A549 (cell line): ENCODE results near the gene MRPS22. TPM values are rescaled to one million over a fixed set of nuclear protein-coding genes. Genes with fewer than 3 reads are reported as not detected.

Source experiments
- ATAC-seq, 2 experiments: fragments of 200-7000 bp in 1 of 2; fragments of >200 bp in 1 of 2; cut with Nextera tagmentation in 1 of 2; cut with Tn5 transposase in 1 of 2; 3 replicates each; pipeline versions ENCODE4 v1.8.0 to v1.9.1; 2018 to 2020; ENCODE audit warnings: mild to moderate bottlenecking in 1 of 2, moderate library complexity in 1 of 2
- CTCF ChIA-PET: fragments of 300-600 bp; sonication (Branson Sonifier 250); formaldehyde crosslinking; extraction: SDS; loops from one replicate; lab custom pipeline; 2021; ENCODE audit warnings: antibody characterized with exemption, inconsistent platforms; lab: Yijun Ruan, JAX
- POLR2A ChIA-PET: fragments of 350-600 bp; formaldehyde crosslinking; extraction: SDS; loops from one replicate; lab custom pipeline; 2021; ENCODE audit warnings: antibody characterized with exemption, inconsistent platforms; lab: Yijun Ruan, JAX
- DNase-seq, 2 experiments: peaks; one replicate each; pipeline versions ENCODE4 v3.0.0 to v3.0.0-alpha.2; 2011 to 2016; ENCODE audit warnings: low read depth in 1 of 2, low spot score in 1 of 2
- FAIRE-seq: peaks from 2 replicates; lab custom pipeline; 2011; peaks lifted over from hg19 to GRCh38; lab: Jason Lieb, UNC
- H3K27ac ChIP-seq, 2 experiments: fragments of >200 bp; sonication (Bioruptor Twin); formaldehyde crosslinking; 3 replicates each; pipeline ENCODE4 v1.5.1; 2016 to 2017
- H3K4me1 ChIP-seq: fragments of >200 bp; sonication (Bioruptor Twin); formaldehyde crosslinking; 3 replicates; pipeline ENCODE4 v1.6.1; 2016
- H3K4me2 ChIP-seq: fragments of >200 bp; sonication (Bioruptor Twin); formaldehyde crosslinking; 3 replicates; pipeline ENCODE4 v1.6.1; 2016
- H3K4me3 ChIP-seq: fragments of >200 bp; sonication (Bioruptor Twin); formaldehyde crosslinking; 3 replicates; pipeline ENCODE4 v1.5.1; 2016
- H3K9me3 ChIP-seq: fragments of >200 bp; sonication (Bioruptor Twin); formaldehyde crosslinking; 3 replicates; pipeline ENCODE4 v1.6.1; 2016
- BCL3 ChIP-seq: fragments of >200 bp; sonication (Bioruptor Twin); formaldehyde crosslinking; IDR thresholded peaks from 3 replicates; pipeline ENCODE4 v1.6.1; 2016
- CEBPB ChIP-seq, 2 experiments: fragments of >200 bp in 1 of 2; sonication (Bioruptor Twin) in 1 of 2; formaldehyde crosslinking in 1 of 2; IDR thresholded peaks; 2 replicates each; pipeline ENCODE4 v1.6.1; 2012 to 2016
- CHD2 ChIP-seq: fragments of 150-350 bp; IDR thresholded peaks from 2 replicates; pipeline ENCODE4 v1.6.1; 2014; ENCODE audit warnings: low read length; ENCODE audit not compliant: partially characterized antibody
- CTCF ChIP-seq: fragments of >200 bp; sonication (Bioruptor Twin); formaldehyde crosslinking; IDR thresholded peaks from 3 replicates; pipeline ENCODE4 v1.5.1; 2016
- EP300 ChIP-seq, 2 experiments: fragments of >200 bp; sonication (Bioruptor Twin); formaldehyde crosslinking; IDR thresholded peaks; 2 replicates in 1 of 2; 3 replicates in 1 of 2; pipeline ENCODE4 v1.6.1; 2016 to 2017
- ESRRA ChIP-seq: fragments of 150-350 bp; IDR thresholded peaks from 2 replicates; pipeline ENCODE4 v1.6.1; 2014; ENCODE audit warnings: mild to moderate bottlenecking, low read length, borderline replicate concordance
- FOSB ChIP-seq: fragments of 250-450 bp; sonication (Bioruptor Pico); IDR thresholded peaks from 2 replicates; pipeline ENCODE4 v1.5.0; 2020; ENCODE audit warnings: mild to moderate bottlenecking, moderate library complexity
- FOSL2 ChIP-seq, 2 experiments: fragments of 450-650 bp in 1 of 2; fragments of >200 bp in 1 of 2; sonication (Bioruptor Twin) in 1 of 2; formaldehyde crosslinking; IDR thresholded peaks; 2 replicates each; pipeline versions ENCODE4 v1.5.0 to v1.6.1; 2016 to 2020; ENCODE audit warnings: mild to moderate bottlenecking in 1 of 2, moderate library complexity in 1 of 2
- HES2 ChIP-seq: fragments of >200 bp; sonication (Bioruptor Twin); formaldehyde crosslinking; IDR thresholded peaks from 2 replicates; pipeline ENCODE4 v1.6.1; 2016
- HOXB13 ChIP-seq: fragments of 250-450 bp; sonication (Bioruptor Pico); IDR thresholded peaks from 2 replicates; pipeline ENCODE4 v1.5.0; 2020; ENCODE audit warnings: low read depth, mild to moderate bottlenecking, moderate library complexity
- JUN ChIP-seq, 2 experiments: fragments of >200 bp; sonication (Bioruptor Twin); formaldehyde crosslinking; IDR thresholded peaks; 2 replicates in 1 of 2; 3 replicates in 1 of 2; pipeline ENCODE4 v1.6.1; 2016 to 2017
- NFE2L2 ChIP-seq: fragments of 150-350 bp; conservative IDR thresholded peaks from 2 replicates; pipeline ENCODE4 v1.6.1; 2014; ENCODE audit warnings: low read length
- NR3C1 ChIP-seq: fragments of >200 bp; sonication (Bioruptor Twin); formaldehyde crosslinking; IDR thresholded peaks from 3 replicates; pipeline ENCODE4 v1.6.1; 2017
- PHF8 ChIP-seq: fragments of 200-600 bp; sonication (generic); IDR thresholded peaks from 2 replicates; pipeline ENCODE4 v1.6.1; 2016; ENCODE audit warnings: low read depth, mild to moderate bottlenecking, antibody characterized with exemption, moderate library complexity, borderline replicate concordance
- POLR2A ChIP-seq: IDR thresholded peaks from 2 replicates; pipeline ENCODE4 v1.6.1; 2012; ENCODE audit warnings: mild to moderate bottlenecking, low read length
- RCOR1 ChIP-seq: fragments of 150-350 bp; IDR thresholded peaks from 2 replicates; pipeline ENCODE4 v1.6.1; 2014; ENCODE audit warnings: antibody characterized with exemption, low read length, low read depth
- RFX5 ChIP-seq: fragments of 450-650 bp; IDR thresholded peaks from 2 replicates; pipeline ENCODE4 v1.7.1; 2014; ENCODE audit warnings: antibody characterized with exemption, mild to moderate bottlenecking, moderate library complexity
- SREBF2 ChIP-seq: fragments of 450-650 bp; IDR thresholded peaks from 2 replicates; pipeline ENCODE4 v1.6.1; 2014; ENCODE audit warnings: mild to moderate bottlenecking, moderate library complexity
- USF2 ChIP-seq: fragments of 450-650 bp; IDR thresholded peaks from 2 replicates; pipeline ENCODE4 v1.6.1; 2014; ENCODE audit warnings: antibody characterized with exemption
- ZFP36 ChIP-seq: fragments of 450-650 bp; IDR thresholded peaks from 2 replicates; pipeline ENCODE4 v1.6.1; 2014; ENCODE audit warnings: borderline replicate concordance; ENCODE audit not compliant: partially characterized antibody
- WGBS: methylation state at CpG from one replicate; pipeline ENCODE4 v1.1.6; 2017; ENCODE audit errors: missing lambda C conversion rate; 5-methylcytosine and 5-hydroxymethylcytosine counted together
- polyA plus RNA-seq, 4 experiments: library from polyadenylated mRNA; depleted of rRNA in 3 of 4; stranded (reverse); fragments of >200 nt; fragmentation: RNase III in 1 of 4; extraction: RNeasy Plus Mini Kit Qiagen cat#74134 plus additional on column Dnase treatment in 1 of 4; gene quantifications; 2 replicates in 3 of 4; 3 replicates in 1 of 4; pipeline ENCODE4 v1.2.3, GENCODE V29; 2011 to 2017
- TF ChIP-seq, protein P1 (sequence below): IDR thresholded peaks from 2 replicates; pipeline ENCODE4 v1.6.1; 2012
- TF ChIP-seq, protein P2 (sequence below): IDR thresholded peaks from 2 replicates; pipeline ENCODE4 v1.6.1; 2012

Gene MRPS22
- polyA plus RNA-seq, 2 of the 4 experiments (the other 2 are of a cell fraction): 47.3 to 57.3 TPM

DNA sequence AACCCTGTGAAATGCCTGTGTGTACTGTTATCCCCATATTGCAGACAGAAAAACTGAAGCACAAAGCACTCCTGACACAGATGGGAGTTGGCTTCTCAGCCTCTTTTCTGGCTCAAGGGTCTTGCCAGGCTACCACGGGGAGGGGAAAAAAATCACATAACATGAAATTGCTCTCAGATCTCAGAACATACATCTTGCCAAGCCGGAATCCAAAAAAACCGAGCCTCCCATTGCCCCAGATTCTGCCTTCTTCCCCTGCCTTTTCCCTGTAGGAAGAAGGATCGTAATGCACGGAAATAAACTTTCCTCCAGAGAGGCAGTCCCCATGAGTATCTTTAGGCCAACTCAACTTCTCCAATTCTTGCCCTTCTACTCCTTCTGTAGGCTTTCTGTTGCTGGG is 16.6 kb upstream of the MRPS22 start:
- ChIA-PET POLR2A (no interaction called here), CTCF (interaction anchor here (0.7 to 3.0 kb wide), 2 partner anchors 39 to 215 kb away, joined by 3 to 18 read pairs; no protein-coding TSS in a partner anchor)
- 89% methylated on average over 5 of the region's 5 CpGs for WGBS

DNA sequence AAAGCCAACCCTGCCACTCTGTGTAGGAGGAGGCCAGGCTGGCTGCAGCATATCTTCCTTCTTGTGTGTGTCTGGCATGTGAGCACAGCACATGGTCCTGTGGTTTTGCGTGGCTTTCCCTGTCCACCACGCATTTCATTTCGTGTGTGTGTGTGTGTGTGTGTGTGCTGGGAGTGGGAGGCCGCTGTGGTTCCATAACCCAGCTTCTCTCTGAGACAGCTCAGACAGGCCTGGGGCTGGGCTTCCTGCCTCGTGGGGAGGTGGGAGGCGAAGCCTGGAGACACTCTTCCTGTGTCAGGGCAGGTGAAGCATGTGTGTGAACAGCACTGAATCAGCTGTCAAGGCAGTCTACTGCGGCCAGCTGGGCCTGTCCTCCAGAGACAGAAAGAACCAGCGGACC is 16.0 kb upstream of the MRPS22 start:
- FAIRE-seq (no peak), ATAC-seq (no peak), DNase-seq (no peak)
- ChIA-PET CTCF (interaction anchor here (0.7 to 4.8 kb wide), 9 partner anchors 10 to 405 kb away, joined by 3 to 87 read pairs (median 5); no protein-coding TSS in a partner anchor), POLR2A (no interaction called here)
- H3K4me1 ChIP-seq: peaks cover 5% of the 10 kb centered on the region; the same call in 2 of the 3 replicates
- H3K4me3 ChIP-seq: no peak overlapping the region
- H3K4me2 ChIP-seq: no peak overlapping the region
- no peaks in the 10 kb centered on the region for H3K9me3 ChIP-seq
- WGBS: 84% methylated on average over 6 of the region's 8 CpGs
- peak overlapping the region in 1 of 2 experiments; percentile 81; a peak in 3 of 6 replicates for H3K27ac ChIP-seq
- TF ChIP-seq RFX5: no peak
- TF ChIP-seq PHF8: no peak
- TF ChIP-seq CHD2: no peak
- no peak for TF ChIP-seq HOXB13 (CRISPR knock-in tag)
- no peak for TF ChIP-seq ZFP36
- TF ChIP-seq BCL3: no peak
- TF ChIP-seq, all 56 proteins: peak for 0

More for the DNA sequence above, 16.6 kb upstream of the MRPS22 start:
- TF ChIP-seq HES2: no peak
- TF ChIP-seq USF2: no peak
- no peak for TF ChIP-seq FOSL2 (IDR thresholded peaks at IDR 0.05)
- TF ChIP-seq FOSL2 (CRISPR knock-in tag; IDR thresholded peaks at IDR 0.05): no peak
- Histone ChIP-seq H3K4me2 (no peak overlapping the region), H3K4me1 (peaks cover 5% of the 10 kb centered on the region; the same call in 2 of the 3 replicates), H3K4me3 (no peak overlapping the region), H3K27ac (no peak overlapping the region), H3K9me3 (no peaks in the 10 kb centered on the region)
- FAIRE-seq: no peak
- DNase-seq: no peak
- no peak for ATAC-seq

GRCh38 chr3:139328356-139328755 is 15.5 kb upstream of the MRPS22 start:
- no peak for DNase-seq

More at GRCh38 chr3:139328356-139328755, 15.5 kb upstream of the MRPS22 start:
- H3K9me3 ChIP-seq: no peaks in the 10 kb centered on the region
- 89% methylated on average over 4 of the region's 4 CpGs for WGBS
- ATAC-seq: no peak
- H3K27ac ChIP-seq: peak overlapping the region in 1 of 2 experiments; percentile 81; a peak in 3 of 6 replicates
- H3K4me3 ChIP-seq: no peak overlapping the region
- peaks cover 5% of the 10 kb centered on the region; the same call in 2 of the 3 replicates for H3K4me1 ChIP-seq
- no peak overlapping the region for H3K4me2 ChIP-seq
- CTCF ChIA-PET: interaction anchor here (0.7 to 4.8 kb wide), 23 partner anchors 11 to 406 kb away, joined by 3 to 87 read pairs (median 6); no protein-coding TSS in a partner anchor
- TF ChIP-seq, protein P1, sequence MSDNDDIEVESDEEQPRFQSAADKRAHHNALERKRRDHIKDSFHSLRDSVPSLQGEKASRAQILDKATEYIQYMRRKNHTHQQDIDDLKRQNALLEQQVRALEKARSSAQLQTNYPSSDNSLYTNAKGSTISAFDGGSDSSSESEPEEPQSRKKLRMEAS: no peak
- no peak for TF ChIP-seq RFX5
- no peak for TF ChIP-seq ESRRA
- TF ChIP-seq NR3C1: no peak
- TF ChIP-seq JUN (IDR thresholded peaks at IDR 0.05): no peak
- no peak for TF ChIP-seq SREBF2
- no peak for TF ChIP-seq FOSB
- no peak for TF ChIP-seq POLR2A
- no peak for TF ChIP-seq EP300 (IDR thresholded peaks at IDR 0.05)
- TF ChIP-seq RCOR1: no peak
- no peak for TF ChIP-seq NFE2L2
- TF ChIP-seq HOXB13 (CRISPR knock-in tag): no peak
- no peak for TF ChIP-seq CHD2
- TF ChIP-seq, protein P2, sequence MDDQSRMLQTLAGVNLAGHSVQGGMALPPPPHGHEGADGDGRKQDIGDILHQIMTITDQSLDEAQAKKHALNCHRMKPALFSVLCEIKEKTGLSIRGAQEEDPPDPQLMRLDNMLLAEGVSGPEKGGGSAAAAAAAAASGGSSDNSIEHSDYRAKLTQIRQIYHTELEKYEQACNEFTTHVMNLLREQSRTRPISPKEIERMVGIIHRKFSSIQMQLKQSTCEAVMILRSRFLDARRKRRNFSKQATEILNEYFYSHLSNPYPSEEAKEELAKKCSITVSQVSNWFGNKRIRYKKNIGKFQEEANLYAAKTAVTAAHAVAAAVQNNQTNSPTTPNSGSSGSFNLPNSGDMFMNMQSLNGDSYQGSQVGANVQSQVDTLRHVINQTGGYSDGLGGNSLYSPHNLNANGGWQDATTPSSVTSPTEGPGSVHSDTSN: no peak
- no peak for TF ChIP-seq CEBPB (IDR thresholded peaks at IDR 0.05)
- no peak for TF ChIP-seq PHF8
- no peak for TF ChIP-seq ZFP36
- TF ChIP-seq FOSL2 (IDR thresholded peaks at IDR 0.05): no peak
- TF ChIP-seq FOSL2 (CRISPR knock-in tag; IDR thresholded peaks at IDR 0.05): no peak
- no peak for TF ChIP-seq CTCF
- TF ChIP-seq, all 56 proteins: peak for 0
- POLR2A ChIA-PET: no interaction called here
- no peak for FAIRE-seq
